ENCODE measurements around the gene NEUROD2.

NEUROD2 gene

GRCh38 chr17:39607851-39608130, at the start of gene NEUROD2:
Gene NEUROD2 (minus strand): TSS chr17:39607920. CDS start chr17:39606599, 1,321 bp downstream.
- DNase-seq = no peak

GRCh38 chr17:39655105-39655504, 47.4 kb upstream of the NEUROD2 start:
- no peak for DNase-seq

GRCh38 chr17:39653662-39654331, 46.1 kb upstream of the NEUROD2 start:
- DNase-seq = peak; percentile 90

- no peak for DNase-seq
Measured at GRCh38 chr17:39653316-39653661, 45.6 kb upstream of the NEUROD2 start.

- no peak for DNase-seq
Measured at GRCh38 chr17:39652587-39653315, 45.0 kb upstream of the NEUROD2 start.

GRCh38 chr17:39651923-39652586, 44.3 kb upstream of the NEUROD2 start:
- no peak for DNase-seq

- no peak for DNase-seq
Measured at GRCh38 chr17:39650121-39650579, 42.4 kb upstream of the NEUROD2 start.

- DNase-seq = no peak
Measured at GRCh38 chr17:39648616-39649366, 41.1 kb upstream of the NEUROD2 start.

GRCh38 chr17:39647256-39647655, 39.5 kb upstream of the NEUROD2 start:
- DNase-seq = peak; percentile 79

- DNase-seq = no peak
Measured at GRCh38 chr17:39643271-39643670, 35.6 kb upstream of the NEUROD2 start.

- no peak for DNase-seq
Measured at GRCh38 chr17:39642291-39643074, 34.8 kb upstream of the NEUROD2 start.

- DNase-seq = no peak
Measured at GRCh38 chr17:39641883-39642282, 34.2 kb upstream of the NEUROD2 start.

GRCh38 chr17:39641097-39641496, 33.4 kb upstream of the NEUROD2 start:
- DNase-seq = no peak

- DNase-seq = no peak
Measured at GRCh38 chr17:39640591-39641031, 32.9 kb upstream of the NEUROD2 start.

GRCh38 chr17:39639566-39640458, 32.1 kb upstream of the NEUROD2 start:
- DNase-seq = no peak

- DNase-seq = peak; percentile 49
Measured at GRCh38 chr17:39639043-39639442, 31.3 kb upstream of the NEUROD2 start.

- DNase-seq = no peak
Measured at GRCh38 chr17:39638317-39638716, 30.6 kb upstream of the NEUROD2 start.

GRCh38 chr17:39636927-39637736, 29.4 kb upstream of the NEUROD2 start, which contains the start of gene STARD3:
Gene STARD3 (plus strand): TSS chr17:39637144. CDS start chr17:39653532, 16,388 bp downstream.
- peak; percentile 93 for DNase-seq

- DNase-seq = no peak
Measured at GRCh38 chr17:39636587-39636926, 28.8 kb upstream of the NEUROD2 start.

- DNase-seq = no peak
Measured at GRCh38 chr17:39635614-39636176, 28.0 kb upstream of the NEUROD2 start.

Measured in hematopoietic multipotent progenitor cell treated with erythropoietin and hydrocortisone succinate and interleukin-3 and kit ligand, for 6 days (in vitro differentiated cells).